H1 (cell line): ENCODE results near the gene IFNL1.

ENCODE experiments used
- CBX8 ChIP-seq: fragments of 300-800, 300-1000 bp; sonication (generic); IDR thresholded peaks from 2 replicates; pipeline ENCODE4 v1.7.1; 2016; ENCODE audit warnings: low read depth, low read length, borderline replicate concordance
- CEBPB ChIP-seq: IDR thresholded peaks from 2 replicates; pipeline ENCODE4 v1.6.1; 2012; ENCODE audit warnings: low read depth, low read length
- EP300 ChIP-seq, 2 experiments: IDR thresholded peaks; 1 replicate in 1 of 2; 2 replicates in 1 of 2; pipeline ENCODE4 v1.6.1; 2011 to 2012; ENCODE audit warnings: low read depth in 2 of 2, low read length in 2 of 2, mild to moderate bottlenecking in 2 of 2, borderline replicate concordance in 1 of 2, inconsistent platforms in 1 of 2, moderate library complexity in 1 of 2
- EZH2 ChIP-seq: fragments of 200-600 bp; sonication (generic); IDR thresholded peaks from 2 replicates; pipeline ENCODE4 v1.7.1; 2012; ENCODE audit warnings: low read depth, mild to moderate bottlenecking, moderate library complexity, low read length, inconsistent platforms; ENCODE audit not compliant: severe bottlenecking
- MAX ChIP-seq: IDR thresholded peaks from 2 replicates; pipeline ENCODE4 v1.6.1; 2012; ENCODE audit warnings: inconsistent platforms
- TBP ChIP-seq: IDR thresholded peaks from 2 replicates; pipeline ENCODE4 v1.6.1; 2011; ENCODE audit warnings: low read depth, low read length, improper control_type of control experiment
- TF ChIP-seq, protein P1 (sequence below), 3 experiments: IDR thresholded peaks; 1 replicate in 2 of 3; 2 replicates in 1 of 3; pipeline versions ENCODE4 v1.5.1 to v1.6.1; 2011; ENCODE audit warnings: low read length in 3 of 3, mild to moderate bottlenecking in 3 of 3, inconsistent platforms in 2 of 3, low read depth in 1 of 3, moderate library complexity in 1 of 3; ENCODE audit not compliant: insufficient read depth in 1 of 3; ENCODE audit errors: control extremely low read depth in 1 of 3

DNA sequence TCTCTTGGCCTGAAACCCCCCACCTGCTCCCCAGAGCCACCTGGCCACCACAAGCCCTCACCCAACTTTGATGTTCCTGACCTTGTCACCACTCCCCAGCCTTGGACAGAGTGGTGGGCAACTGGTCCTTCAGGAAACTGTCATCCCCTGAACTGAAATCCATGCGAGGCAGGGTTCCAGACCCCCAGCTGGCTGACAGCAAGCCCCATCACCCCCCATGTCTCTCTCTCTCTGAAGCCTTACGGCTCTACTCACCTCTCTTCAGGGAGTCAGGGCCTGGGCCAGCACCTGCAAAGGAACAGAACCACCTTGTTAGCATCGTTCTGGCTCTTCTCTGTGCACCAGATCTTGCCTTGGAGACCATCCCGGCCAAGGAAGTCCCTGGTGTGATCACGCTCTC is 21.9 kb downstream of the IFNL1 start:
- TF ChIP-seq, protein P1, sequence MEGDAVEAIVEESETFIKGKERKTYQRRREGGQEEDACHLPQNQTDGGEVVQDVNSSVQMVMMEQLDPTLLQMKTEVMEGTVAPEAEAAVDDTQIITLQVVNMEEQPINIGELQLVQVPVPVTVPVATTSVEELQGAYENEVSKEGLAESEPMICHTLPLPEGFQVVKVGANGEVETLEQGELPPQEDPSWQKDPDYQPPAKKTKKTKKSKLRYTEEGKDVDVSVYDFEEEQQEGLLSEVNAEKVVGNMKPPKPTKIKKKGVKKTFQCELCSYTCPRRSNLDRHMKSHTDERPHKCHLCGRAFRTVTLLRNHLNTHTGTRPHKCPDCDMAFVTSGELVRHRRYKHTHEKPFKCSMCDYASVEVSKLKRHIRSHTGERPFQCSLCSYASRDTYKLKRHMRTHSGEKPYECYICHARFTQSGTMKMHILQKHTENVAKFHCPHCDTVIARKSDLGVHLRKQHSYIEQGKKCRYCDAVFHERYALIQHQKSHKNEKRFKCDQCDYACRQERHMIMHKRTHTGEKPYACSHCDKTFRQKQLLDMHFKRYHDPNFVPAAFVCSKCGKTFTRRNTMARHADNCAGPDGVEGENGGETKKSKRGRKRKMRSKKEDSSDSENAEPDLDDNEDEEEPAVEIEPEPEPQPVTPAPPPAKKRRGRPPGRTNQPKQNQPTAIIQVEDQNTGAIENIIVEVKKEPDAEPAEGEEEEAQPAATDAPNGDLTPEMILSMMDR (IDR thresholded peaks at IDR 0.05; ENCODE audit: control extremely low read depth in 1 of 3, insufficient read depth in 1 of 3, low read depth in 1 of 3, low read length in 3 of 3), result no peak
- no peak for TF ChIP-seq CEBPB
- no peak for TF ChIP-seq EZH2
- no peak for TF ChIP-seq CBX8
- TF ChIP-seq MAX, result no peak
- TF ChIP-seq EP300 (IDR thresholded peaks at IDR 0.05; ENCODE audit: borderline replicate concordance in 1 of 2, low read depth in 2 of 2, low read length in 2 of 2), result no peak
- TF ChIP-seq TBP, result no peak
